Neural cell (in vitro differentiated cells): ENCODE results near the gene SLC22A23.

ENCODE experiments used
- EP300 ChIP-seq: fragments of 450-650 bp; conservative IDR thresholded peaks from 2 replicates; pipeline ENCODE4 v1.6.1; 2014; ENCODE audit warnings: antibody characterized with exemption, mild to moderate bottlenecking, moderate library complexity; ENCODE audit not compliant: poor library complexity, severe bottlenecking
- EZH2 ChIP-seq: fragments of 200-600, 300-800 bp; shearing (Covaris generic), sonication (generic); IDR thresholded peaks from 2 replicates; pipeline ENCODE4 v1.6.1; 2014; ENCODE audit warnings: antibody characterized with exemption, low read length, borderline replicate concordance, mild to moderate bottlenecking; ENCODE audit not compliant: insufficient read depth, poor library complexity, severe bottlenecking
- POLR2AphosphoS5 ChIP-seq: IDR thresholded peaks from 2 replicates; pipeline ENCODE4 v1.6.1; 2012
- RAD21 ChIP-seq: fragments of 450-650 bp; conservative IDR thresholded peaks from 2 replicates; pipeline ENCODE4 v1.6.1; 2014; ENCODE audit warnings: antibody characterized with exemption, mild to moderate bottlenecking, moderate library complexity
- SMC3 ChIP-seq: fragments of 450-650 bp; conservative IDR thresholded peaks from 2 replicates; pipeline ENCODE4 v1.6.1; 2014; ENCODE audit warnings: antibody characterized with exemption, mild to moderate bottlenecking, moderate library complexity; ENCODE audit not compliant: poor library complexity
- TAF1 ChIP-seq: IDR thresholded peaks from 2 replicates; pipeline ENCODE4 v1.6.1; 2012; ENCODE audit warnings: low read depth
- TF ChIP-seq, protein P1 (sequence below): fragments of 450-650 bp; IDR thresholded peaks from 2 replicates; pipeline ENCODE4 v1.5.1; 2014; ENCODE audit warnings: antibody characterized with exemption, mild to moderate bottlenecking, moderate library complexity; ENCODE audit not compliant: poor library complexity, severe bottlenecking
- TF ChIP-seq, protein P2 (sequence below): IDR thresholded peaks from 2 replicates; pipeline ENCODE4 v1.6.1; 2012; ENCODE audit warnings: borderline replicate concordance

DNA sequence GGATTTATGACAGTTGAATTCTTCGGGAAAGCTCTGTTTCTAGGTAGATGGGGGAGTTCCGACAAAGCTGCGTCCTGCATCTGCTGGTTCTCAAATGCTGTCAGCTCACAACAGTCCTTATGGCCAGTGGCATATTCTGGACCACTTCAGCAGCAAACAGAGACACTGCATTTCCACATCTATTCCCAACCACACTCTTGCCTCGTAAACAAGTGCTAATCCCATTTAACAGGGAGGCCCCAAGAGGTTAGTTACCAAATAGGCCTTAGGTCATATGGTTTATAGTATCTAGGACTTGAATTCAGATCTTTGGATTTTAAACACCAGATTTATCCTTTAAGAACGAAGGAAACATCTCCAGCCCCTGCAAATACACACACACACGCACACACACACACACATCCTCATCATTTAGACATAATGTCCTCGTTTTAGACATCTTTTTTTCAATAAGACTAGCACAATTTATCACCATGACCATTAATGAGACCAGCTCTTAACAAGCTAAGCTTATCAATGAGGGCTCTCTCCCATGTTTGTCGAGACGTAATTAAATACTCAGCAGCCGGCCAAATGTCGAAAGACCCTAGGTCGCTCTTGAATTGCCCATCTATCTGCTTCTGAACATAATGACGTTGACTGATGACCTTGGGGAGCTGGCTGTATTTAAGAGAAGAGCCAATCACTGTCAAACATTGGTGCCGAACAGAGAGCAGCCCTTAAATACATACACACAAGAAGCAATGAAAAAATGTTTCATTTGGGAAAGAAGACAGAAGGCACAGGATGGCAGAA is 113.6 kb downstream of the SLC22A23 start:
- TF ChIP-seq, protein P1, sequence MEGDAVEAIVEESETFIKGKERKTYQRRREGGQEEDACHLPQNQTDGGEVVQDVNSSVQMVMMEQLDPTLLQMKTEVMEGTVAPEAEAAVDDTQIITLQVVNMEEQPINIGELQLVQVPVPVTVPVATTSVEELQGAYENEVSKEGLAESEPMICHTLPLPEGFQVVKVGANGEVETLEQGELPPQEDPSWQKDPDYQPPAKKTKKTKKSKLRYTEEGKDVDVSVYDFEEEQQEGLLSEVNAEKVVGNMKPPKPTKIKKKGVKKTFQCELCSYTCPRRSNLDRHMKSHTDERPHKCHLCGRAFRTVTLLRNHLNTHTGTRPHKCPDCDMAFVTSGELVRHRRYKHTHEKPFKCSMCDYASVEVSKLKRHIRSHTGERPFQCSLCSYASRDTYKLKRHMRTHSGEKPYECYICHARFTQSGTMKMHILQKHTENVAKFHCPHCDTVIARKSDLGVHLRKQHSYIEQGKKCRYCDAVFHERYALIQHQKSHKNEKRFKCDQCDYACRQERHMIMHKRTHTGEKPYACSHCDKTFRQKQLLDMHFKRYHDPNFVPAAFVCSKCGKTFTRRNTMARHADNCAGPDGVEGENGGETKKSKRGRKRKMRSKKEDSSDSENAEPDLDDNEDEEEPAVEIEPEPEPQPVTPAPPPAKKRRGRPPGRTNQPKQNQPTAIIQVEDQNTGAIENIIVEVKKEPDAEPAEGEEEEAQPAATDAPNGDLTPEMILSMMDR = no peak
- no peak for TF ChIP-seq EP300
- no peak for TF ChIP-seq POLR2AphosphoS5
- TF ChIP-seq, protein P2, sequence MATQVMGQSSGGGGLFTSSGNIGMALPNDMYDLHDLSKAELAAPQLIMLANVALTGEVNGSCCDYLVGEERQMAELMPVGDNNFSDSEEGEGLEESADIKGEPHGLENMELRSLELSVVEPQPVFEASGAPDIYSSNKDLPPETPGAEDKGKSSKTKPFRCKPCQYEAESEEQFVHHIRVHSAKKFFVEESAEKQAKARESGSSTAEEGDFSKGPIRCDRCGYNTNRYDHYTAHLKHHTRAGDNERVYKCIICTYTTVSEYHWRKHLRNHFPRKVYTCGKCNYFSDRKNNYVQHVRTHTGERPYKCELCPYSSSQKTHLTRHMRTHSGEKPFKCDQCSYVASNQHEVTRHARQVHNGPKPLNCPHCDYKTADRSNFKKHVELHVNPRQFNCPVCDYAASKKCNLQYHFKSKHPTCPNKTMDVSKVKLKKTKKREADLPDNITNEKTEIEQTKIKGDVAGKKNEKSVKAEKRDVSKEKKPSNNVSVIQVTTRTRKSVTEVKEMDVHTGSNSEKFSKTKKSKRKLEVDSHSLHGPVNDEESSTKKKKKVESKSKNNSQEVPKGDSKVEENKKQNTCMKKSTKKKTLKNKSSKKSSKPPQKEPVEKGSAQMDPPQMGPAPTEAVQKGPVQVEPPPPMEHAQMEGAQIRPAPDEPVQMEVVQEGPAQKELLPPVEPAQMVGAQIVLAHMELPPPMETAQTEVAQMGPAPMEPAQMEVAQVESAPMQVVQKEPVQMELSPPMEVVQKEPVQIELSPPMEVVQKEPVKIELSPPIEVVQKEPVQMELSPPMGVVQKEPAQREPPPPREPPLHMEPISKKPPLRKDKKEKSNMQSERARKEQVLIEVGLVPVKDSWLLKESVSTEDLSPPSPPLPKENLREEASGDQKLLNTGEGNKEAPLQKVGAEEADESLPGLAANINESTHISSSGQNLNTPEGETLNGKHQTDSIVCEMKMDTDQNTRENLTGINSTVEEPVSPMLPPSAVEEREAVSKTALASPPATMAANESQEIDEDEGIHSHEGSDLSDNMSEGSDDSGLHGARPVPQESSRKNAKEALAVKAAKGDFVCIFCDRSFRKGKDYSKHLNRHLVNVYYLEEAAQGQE = no peak
- no peak for TF ChIP-seq EZH2
- no peak for TF ChIP-seq RAD21
- TF ChIP-seq SMC3 = no peak
- no peak for TF ChIP-seq TAF1
